Left lobe of liver (tissue), 2 donors: ENCODE measurements around the gene GPR153. TPM values are rescaled to one million over a fixed set of nuclear protein-coding genes. Genes with fewer than 3 reads are reported as not detected.
"Not testable (repeated sequence)": the region's sequence is repeated elsewhere in the genome, so short reads cannot be mapped to it uniquely, and the experiment has no call there.

Experiments used
- ATAC-seq: fragments of 200-7000 bp; cut with Tn5 transposase; one replicate; pipeline ENCODE4 v1.9.1; 2020; ENCODE audit warnings: mild to moderate bottlenecking, moderate library complexity
- DNase-seq: peaks from one replicate; pipeline ENCODE4 v3.0.0-alpha.2; 2020; ENCODE audit warnings: low spot score
- total RNA-seq: library from RNA; stranded (reverse); gene quantifications from one replicate; pipeline ENCODE4 v1.2.1, GENCODE V29; 2021
- donor health status: DM: no; HTN: no; CAD: no; lungs with moderate emphysema.
- donor health status: DM: no; HTN: yes; CAD: no.

Gene GPR153
- total RNA-seq = 40.0 TPM

DNA sequence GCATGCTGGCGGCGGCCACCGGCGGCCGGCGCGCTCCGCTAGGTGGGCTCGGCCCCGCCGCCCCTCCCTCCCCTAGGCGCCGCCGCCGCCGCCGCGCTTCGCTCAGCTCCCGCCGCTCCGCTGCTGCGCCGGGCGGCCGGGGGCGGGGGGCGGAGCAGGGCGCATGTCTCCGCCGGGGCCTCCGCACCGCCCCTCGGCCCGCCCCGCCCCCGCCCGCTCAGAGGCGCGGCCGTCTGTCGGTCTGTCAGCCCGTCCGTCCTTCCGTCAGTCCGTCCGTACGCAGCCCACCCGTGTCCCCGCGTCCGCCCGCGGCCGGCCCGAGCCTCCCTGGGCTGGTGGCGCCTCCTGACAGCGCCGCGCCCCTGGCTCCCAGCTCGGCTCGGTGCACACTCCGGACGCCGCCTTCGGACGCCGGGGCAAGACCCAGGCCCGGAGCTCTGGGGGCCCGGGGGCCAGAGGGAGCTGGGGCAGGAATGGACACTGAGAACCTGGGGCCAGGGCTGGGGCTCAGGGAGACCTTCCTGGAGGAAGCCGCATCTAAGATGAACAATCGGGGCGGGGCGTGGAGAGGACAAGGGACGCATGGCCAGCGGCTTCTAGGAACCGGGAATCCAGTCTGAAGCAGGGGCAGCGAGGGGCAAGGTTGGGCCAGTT lies at the start of gene GPR153:
GPR153 (minus strand) TSS at position 138 of the 654 bp plus-strand sequence. CDS start 6,193 bp downstream, outside the sequence.
- ATAC-seq (peak; percentile 68), DNase-seq (peak; percentile 71)

- DNase-seq = no peak
- ATAC-seq = no peak
Observed at GRCh38 chr1:6310116-6310848, 49.4 kb upstream of the GPR153 start.

DNA sequence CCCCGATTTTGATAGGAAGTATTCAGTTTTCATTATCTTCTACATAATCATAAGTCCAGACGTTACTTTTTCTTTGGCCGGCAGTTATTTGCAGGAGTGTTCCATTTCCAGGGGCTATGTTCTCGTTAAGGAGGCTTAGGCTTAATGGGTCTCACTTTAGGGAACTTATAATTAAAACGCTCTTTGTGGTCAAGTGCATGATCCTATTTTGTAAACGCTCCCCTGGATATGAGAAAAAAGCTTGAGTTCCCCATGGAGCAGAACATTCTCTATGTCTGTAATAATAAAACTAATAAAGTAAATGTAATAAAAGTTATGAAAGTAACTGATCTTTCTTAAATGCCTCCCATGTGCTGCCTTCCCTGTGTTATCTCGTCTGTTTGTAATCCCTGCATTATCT lies 48.7 kb upstream of the GPR153 start:
- DNase-seq (no peak), ATAC-seq (no peak)

DNA sequence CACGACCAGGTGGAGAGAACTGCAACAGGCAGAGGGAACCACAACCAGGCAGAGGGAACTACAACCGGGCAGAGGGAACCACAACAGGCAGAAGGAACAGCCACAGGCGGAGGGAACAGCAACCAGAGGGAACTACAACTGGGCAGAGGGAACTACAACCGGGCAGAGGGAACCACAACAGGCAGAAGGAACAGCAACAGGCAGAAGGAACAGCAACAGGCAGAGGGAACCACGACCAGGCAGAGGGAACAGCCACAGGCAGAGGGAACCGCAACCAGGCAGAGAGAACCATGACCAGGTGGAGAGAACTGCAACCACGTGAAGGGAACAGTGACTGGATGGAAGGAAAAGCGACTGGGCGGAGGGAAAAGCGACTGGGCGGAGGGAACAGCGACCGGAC lies 47.6 kb upstream of the GPR153 start:
- ATAC-seq (no peak), DNase-seq (no peak)

GRCh38 chr1:6307682-6308081 lies 46.8 kb upstream of the GPR153 start:
- not testable (repeated sequence) for ATAC-seq, DNase-seq

GRCh38 chr1:6307099-6307498 lies 46.2 kb upstream of the GPR153 start:
- no peak for DNase-seq
- no peak for ATAC-seq

- DNase-seq (no peak), ATAC-seq (no peak)
Observed at GRCh38 chr1:6303397-6304012, 42.6 kb upstream of the GPR153 start.

- peak; percentile 69 for DNase-seq
- peak; percentile 82 for ATAC-seq
Observed at GRCh38 chr1:6302568-6302967, 41.7 kb upstream of the GPR153 start.

GRCh38 chr1:6301526-6301925 lies 40.6 kb upstream of the GPR153 start:
- ATAC-seq (no peak), DNase-seq (no peak)

DNA sequence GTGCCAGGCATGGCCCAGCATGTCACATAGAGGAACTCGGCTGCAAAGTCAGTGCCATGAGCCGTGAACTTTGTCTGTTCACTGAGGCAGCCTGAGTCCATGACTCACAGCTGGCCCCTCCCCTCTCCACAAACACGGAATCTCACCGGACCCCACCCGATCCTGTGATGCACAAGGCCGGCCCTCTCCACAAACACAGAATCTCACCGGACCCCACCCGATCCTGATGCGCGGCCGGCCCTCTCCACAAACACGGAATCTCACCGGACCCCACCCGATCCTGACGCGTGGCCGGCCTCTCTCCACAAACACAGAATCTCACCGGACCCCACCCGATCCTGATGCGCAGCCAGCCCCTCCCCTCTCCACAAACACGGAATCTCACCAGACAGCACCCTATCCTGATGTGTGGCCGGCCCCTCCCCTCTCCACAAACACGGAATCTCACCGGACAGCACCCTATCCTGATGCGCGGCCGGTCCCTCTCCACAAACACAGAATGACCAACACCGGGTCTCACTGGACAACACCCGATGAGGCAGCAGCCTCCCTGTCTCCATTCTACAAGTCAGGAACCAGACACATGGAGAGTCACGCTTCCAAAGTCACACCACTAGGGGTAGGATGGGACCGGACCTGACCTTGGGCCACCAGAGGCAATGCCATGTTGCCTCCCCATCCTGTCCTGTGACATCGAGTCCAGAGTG lies 39.6 kb upstream of the GPR153 start:
- DNase-seq (no peak), ATAC-seq (no peak)

GRCh38 chr1:6299557-6300165 lies 38.8 kb upstream of the GPR153 start:
- no peak for DNase-seq
- no peak for ATAC-seq

- ATAC-seq (no peak), DNase-seq (no peak)
Observed at GRCh38 chr1:6298940-6299465, 38.1 kb upstream of the GPR153 start.

DNA sequence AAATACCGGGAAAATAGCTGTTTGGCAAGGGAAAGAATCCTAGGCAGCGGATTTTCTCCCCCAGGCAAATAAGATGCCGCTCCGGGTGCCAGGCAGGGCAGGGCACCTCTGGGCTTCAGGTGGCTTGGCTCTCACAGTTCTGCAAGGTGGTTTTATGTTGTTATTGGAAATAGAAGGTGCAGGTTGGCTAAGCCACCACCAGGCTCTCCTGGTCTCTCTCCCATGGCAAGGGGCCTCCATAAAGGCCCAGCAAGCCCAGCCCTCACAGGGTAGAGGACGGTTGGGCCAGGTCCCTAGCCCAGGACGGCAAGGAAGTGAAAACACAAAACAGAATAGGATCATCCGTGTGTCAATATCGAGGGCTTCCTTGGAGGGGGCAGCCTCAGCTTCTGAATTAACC lies 37.6 kb upstream of the GPR153 start:
- DNase-seq (no peak), ATAC-seq (no peak)

DNA sequence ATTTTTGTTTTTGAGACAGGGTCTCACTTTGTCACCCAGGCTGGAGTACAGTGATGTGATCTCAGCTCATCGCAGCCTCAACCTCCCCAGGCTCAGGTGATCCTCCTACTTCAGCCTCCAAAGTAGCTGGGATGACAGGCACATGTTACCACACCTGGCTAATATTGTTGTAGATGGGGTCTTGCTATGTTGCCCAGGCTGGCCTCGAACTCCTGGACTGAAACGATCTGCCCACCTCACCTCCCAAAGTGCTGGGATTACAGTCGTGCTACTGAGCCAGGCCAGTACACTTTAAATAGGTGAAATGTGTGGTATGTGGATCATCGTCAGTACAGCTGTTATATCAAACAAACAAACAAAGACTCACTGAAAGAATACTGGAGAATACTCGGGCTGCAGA lies 35.0 kb upstream of the GPR153 start:
- DNase-seq (no peak), ATAC-seq (no peak)

- ATAC-seq = peak; percentile 87
- DNase-seq = peak; percentile 72
Observed at GRCh38 chr1:6294890-6295556, 34.1 kb upstream of the GPR153 start.

- DNase-seq (no peak), ATAC-seq (peak; percentile 16)
Observed at GRCh38 chr1:6294080-6294889, 33.4 kb upstream of the GPR153 start.

GRCh38 chr1:6292102-6292501 lies 31.2 kb upstream of the GPR153 start:
- ATAC-seq = no peak
- no peak for DNase-seq

DNA sequence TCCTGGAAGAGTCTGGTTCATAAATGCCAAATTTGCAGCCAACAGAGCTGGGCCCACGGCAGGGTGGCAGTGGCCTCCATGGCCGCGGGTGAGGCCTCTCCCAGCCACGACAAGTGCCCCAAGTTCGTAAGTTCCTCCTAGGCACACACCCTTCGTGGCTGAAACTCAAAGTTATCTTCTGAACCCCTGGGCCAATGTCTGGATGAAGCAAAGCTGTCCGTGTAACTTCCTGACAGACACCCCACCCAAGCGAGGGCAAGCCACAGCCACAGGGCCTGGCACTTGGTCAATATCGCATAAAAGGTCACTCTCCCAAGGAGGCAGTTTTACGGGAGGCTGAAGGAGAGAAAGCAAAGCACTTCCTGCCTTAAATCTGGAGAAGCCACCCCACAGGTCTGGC lies 27.8 kb upstream of the GPR153 start:
- no peak for ATAC-seq
- DNase-seq = no peak

- no peak for DNase-seq
Observed at GRCh38 chr1:6288026-6288425, 27.1 kb upstream of the GPR153 start.

More at GRCh38 chr1:6288026-6288425, 27.1 kb upstream of the GPR153 start:
- ATAC-seq = no peak
